Tibial nerve (tissue), 4 donors: ENCODE data around the gene CIPC. TPM values are rescaled to one million over a fixed set of nuclear protein-coding genes. Genes with fewer than 3 reads are reported as not detected.

Experiments
- DNase-seq, 2 donors: peaks; one replicate each; pipeline ENCODE4 v3.0.0-alpha.2; 2019; ENCODE audit warnings: low spot score in 2 of 2
- H3K27ac ChIP-seq, 4 donors: fragments of 200-600 bp; sonication (generic) in 3 of 4; one replicate each; pipeline ENCODE4 v1.5.1; 2017 to 2019; ENCODE audit warnings: mild to moderate bottlenecking in 1 of 4
- H3K27me3 ChIP-seq, 2 donors: fragments of 200-600 bp; sonication (generic) in 1 of 2; one replicate each; pipeline versions ENCODE4 v1.5.1 to v1.6.0; 2017 to 2019
- H3K36me3 ChIP-seq, 3 donors: fragments of 200-600 bp; sonication (generic); one replicate each; pipeline ENCODE4 v1.5.1; 2018 to 2019
- H3K4me1 ChIP-seq, 4 donors: fragments of 200-600 bp; sonication (generic) in 3 of 4; one replicate each; pipeline ENCODE4 v1.5.1; 2017 to 2019
- H3K4me3 ChIP-seq, 4 donors: fragments of 200-600 bp; sonication (generic) in 3 of 4; one replicate each; pipeline ENCODE4 v1.5.1; 2017 to 2019; ENCODE audit warnings: mild to moderate bottlenecking in 1 of 4, moderate library complexity in 1 of 4
- H3K9me3 ChIP-seq, 4 donors: fragments of 200-600 bp; sonication (generic) in 3 of 4; one replicate each; pipeline ENCODE4 v1.5.1; 2017 to 2019
- CTCF ChIP-seq, 5 experiments: fragments of 200-600 bp in 3 of 5; fragments of 450-650 bp in 2 of 5; sonication (generic) in 3 of 5; IDR thresholded peaks; one replicate each; pipeline ENCODE4 v1.5.1; 2016 to 2019; ENCODE audit warnings: antibody characterized with exemption in 5 of 5, mild to moderate bottlenecking in 3 of 5, moderate library complexity in 2 of 5
- EP300 ChIP-seq, 2 donors: sonication (generic); formaldehyde crosslinking; IDR thresholded peaks; one replicate each; pipeline ENCODE4 v1.6.1; 2017; ENCODE audit warnings: antibody characterized with exemption in 2 of 2, mild to moderate bottlenecking in 1 of 2
- POLR2A ChIP-seq, 2 donors: fragments of 450-650 bp; IDR thresholded peaks; one replicate each; pipeline ENCODE4 v1.6.1; 2017; ENCODE audit warnings: antibody characterized with exemption in 2 of 2, mild to moderate bottlenecking in 2 of 2, moderate library complexity in 2 of 2
- WGBS, 2 donors: methylation state at CpG; one replicate each; pipeline ENCODE4 v1.1.5; 2018; 5-methylcytosine and 5-hydroxymethylcytosine counted together
- total RNA-seq, 4 donors: library from RNA; depleted of rRNA; stranded (reverse); fragments of >200 nt; gene quantifications; one replicate each; pipeline ENCODE4 v1.1.0, GENCODE V29; 2016

Gene CIPC
- total RNA-seq, 4 donors from 2014 or later = 38.1 to 76.7 (median 41.5) TPM

DNA sequence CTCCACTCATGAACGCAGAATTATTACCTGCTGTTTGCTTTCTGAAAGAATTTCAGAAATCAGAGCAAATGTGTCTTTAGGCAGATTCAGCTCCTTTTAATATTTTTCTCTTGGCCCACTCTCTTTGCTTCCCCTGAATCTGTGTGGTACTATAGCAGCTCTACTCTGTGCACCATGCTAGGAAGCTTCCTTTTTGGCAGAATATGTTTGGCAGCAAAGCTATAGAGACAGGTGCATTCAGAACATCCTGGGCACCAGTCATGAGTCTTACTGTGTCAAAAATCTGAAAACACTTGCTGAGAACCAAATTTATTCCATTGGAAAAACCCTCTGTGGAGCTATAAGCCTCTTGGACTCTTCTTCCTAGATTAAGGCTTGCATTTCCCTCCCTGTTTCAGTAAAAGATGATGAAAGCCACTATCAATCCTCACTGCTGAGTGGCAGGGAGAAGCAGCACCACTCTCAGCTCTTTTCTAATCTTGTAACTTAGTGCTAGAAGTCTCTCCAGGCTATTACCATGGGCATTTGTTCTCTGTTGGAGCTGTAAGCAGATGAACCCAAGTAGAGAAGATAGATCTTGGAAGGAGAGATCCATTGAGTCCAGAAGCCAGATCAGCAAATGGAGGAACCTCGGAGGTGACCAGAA is 18.2 kb downstream of the CIPC start:
- H3K4me3 ChIP-seq = no peak overlapping the region
- DNase-seq = no peak
- no peaks in the 10 kb centered on the region for H3K9me3 ChIP-seq
- peaks cover 11 to 65% (median 11%) of the 10 kb centered on the region in 3 donors for H3K36me3 ChIP-seq
- no peaks in the 10 kb centered on the region for H3K27me3 ChIP-seq
- TF ChIP-seq CTCF (IDR thresholded peaks at IDR 0.05) (no peak), EP300 (IDR thresholded peaks at IDR 0.05) (no peak), POLR2A (IDR thresholded peaks at IDR 0.05) (no peak)
- H3K4me1 ChIP-seq = peaks cover 0 to 33% (median 19%) of the 10 kb centered on the region in 4 donors
- H3K27ac ChIP-seq = no peak overlapping the region
- 92 to 94% methylated on average over 2 of the region's 2 CpGs for WGBS, 2 donors

GRCh38 chr14:77119851-77120250 is 21.8 kb downstream of the CIPC start:
- Histone ChIP-seq H3K4me3 (no peak overlapping the region), H3K27me3 (no peaks in the 10 kb centered on the region), H3K9me3 (no peaks in the 10 kb centered on the region), H3K4me1 (peaks cover 0 to 48% (median 33%) of the 10 kb centered on the region in 4 donors), H3K27ac (peak overlapping the region in 3 of 4 donors; percentile 15 to 75 (median 22)), H3K36me3 (peaks cover 0 to 44% (median 0%) of the 10 kb centered on the region in 3 donors)
- no peak for DNase-seq
- TF ChIP-seq EP300 (IDR thresholded peaks at IDR 0.05) = no peak
- TF ChIP-seq POLR2A (IDR thresholded peaks at IDR 0.05) = no peak
- TF ChIP-seq CTCF (IDR thresholded peaks at IDR 0.05) = no peak
- 92 to 94% methylated on average over 7 of the region's 7 CpGs for WGBS, 2 donors

GRCh38 chr14:77120771-77121743 is 23.0 kb downstream of the CIPC start:
- peaks cover 0 to 55% (median 39%) of the 10 kb centered on the region in 4 donors for H3K4me1 ChIP-seq
- no peak for DNase-seq
- H3K27ac ChIP-seq = peak overlapping the region in 3 of 4 donors; percentile 51 to 75 (median 63)
- H3K4me3 ChIP-seq = no peak overlapping the region
- no peak for TF ChIP-seq POLR2A (IDR thresholded peaks at IDR 0.05)
- no peak for TF ChIP-seq EP300 (IDR thresholded peaks at IDR 0.05)
- TF ChIP-seq CTCF (IDR thresholded peaks at IDR 0.05) = no peak
- peaks cover 0 to 10% of the 10 kb centered on the region in 2 donors for H3K27me3 ChIP-seq
- WGBS, 2 donors = 39 to 46% methylated on average over 9 of the region's 9 CpGs
- H3K9me3 ChIP-seq = no peaks in the 10 kb centered on the region
- H3K36me3 ChIP-seq = peaks cover 0 to 33% (median 0%) of the 10 kb centered on the region in 3 donors

DNA sequence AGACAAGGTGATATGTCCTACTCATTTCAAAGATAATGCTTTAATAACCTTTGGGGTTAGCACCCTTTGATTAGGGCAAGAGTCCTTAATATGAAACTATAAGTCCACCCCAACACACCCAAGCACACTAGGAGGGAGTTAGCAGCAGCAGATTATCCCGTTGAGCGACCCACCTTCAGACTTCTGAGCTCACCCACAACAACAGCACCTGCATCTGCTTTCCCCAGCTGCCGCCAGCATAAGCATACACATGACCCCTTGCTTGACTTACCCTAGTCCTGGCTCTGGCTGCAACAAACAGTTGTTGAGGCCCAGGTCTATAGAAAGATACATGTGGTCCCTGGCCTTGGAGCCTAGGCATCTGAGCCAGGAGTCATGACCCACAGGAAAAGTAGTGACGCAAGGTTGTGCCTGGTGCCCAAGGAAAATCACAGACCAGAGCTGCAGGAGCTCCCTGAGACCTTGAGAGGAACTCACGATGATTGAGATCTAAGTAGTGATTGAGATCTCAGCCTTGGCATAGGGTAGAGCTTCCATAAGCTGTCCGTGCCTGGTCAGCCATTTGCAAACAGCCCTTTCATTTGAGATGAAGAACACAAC is 24.6 kb downstream of the CIPC start:
- TF ChIP-seq CTCF (IDR thresholded peaks at IDR 0.05) (no peak), EP300 (IDR thresholded peaks at IDR 0.05) (no peak), POLR2A (IDR thresholded peaks at IDR 0.05) (no peak)
- no peaks in the 10 kb centered on the region for H3K9me3 ChIP-seq
- peaks cover 0 to 12% of the 10 kb centered on the region in 2 donors for H3K27me3 ChIP-seq
- WGBS, 2 donors = 75 to 81% methylated on average over 5 to 6 of the region's 6 CpGs
- peaks cover 0 to 24% (median 0%) of the 10 kb centered on the region in 3 donors for H3K36me3 ChIP-seq
- no peak overlapping the region for H3K4me3 ChIP-seq
- no peak for DNase-seq
- H3K27ac ChIP-seq = peak overlapping the region in 3 of 4 donors; percentile 37 to 75 (median 67)
- peaks cover 0 to 55% (median 39%) of the 10 kb centered on the region in 4 donors for H3K4me1 ChIP-seq
